ENCODE results near the gene MSH5.

MSH5 gene

DNA sequence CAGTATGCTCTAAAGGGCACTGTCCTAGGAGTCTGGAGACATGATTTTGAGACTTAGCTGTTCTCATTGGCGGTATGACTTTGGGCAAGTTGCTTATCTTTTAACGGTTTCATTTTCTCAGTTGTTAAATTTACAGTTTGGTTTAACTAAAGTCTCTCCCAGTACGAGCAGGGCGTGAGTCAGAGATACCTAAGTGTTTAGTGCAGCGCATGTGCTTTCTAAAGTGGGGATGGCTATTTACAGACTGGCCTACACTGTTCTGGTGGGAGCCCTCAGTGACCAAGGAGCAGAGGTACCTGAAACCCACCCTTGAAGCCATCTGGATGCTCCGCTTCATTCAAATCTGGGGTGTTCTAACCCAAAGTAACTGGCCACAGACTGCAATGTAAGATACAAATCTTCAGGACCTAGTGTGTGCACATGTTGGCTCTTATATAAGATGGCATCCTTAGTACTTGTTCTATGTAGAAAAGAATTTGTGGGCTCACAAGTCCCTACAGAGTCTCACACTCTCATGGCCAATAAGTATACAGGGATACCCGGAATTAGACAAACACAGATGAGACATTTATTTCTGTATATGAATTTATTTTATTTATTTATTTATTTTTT lies 10.7 kb downstream of the MSH5 start:
- TF ChIP-seq, protein P1, sequence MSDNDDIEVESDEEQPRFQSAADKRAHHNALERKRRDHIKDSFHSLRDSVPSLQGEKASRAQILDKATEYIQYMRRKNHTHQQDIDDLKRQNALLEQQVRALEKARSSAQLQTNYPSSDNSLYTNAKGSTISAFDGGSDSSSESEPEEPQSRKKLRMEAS (IDR thresholded peaks at IDR 0.05; ENCODE audit: low read depth, low read length) = no peak
- TF ChIP-seq POLR2A (IDR thresholded peaks at IDR 0.05; ENCODE audit: extremely low read depth, insufficient read length) (no peak), CTCF (IDR thresholded peaks at IDR 0.05; ENCODE audit: low read depth, low read length) (no peak), MYC (IDR thresholded peaks at IDR 0.05; ENCODE audit: low read depth, low read length) (no peak)
- DNase-seq (ENCODE audit: low read depth) = no peak
- H3K4me3 ChIP-seq (ENCODE audit: low read depth, low read length) = no peak overlapping the region

DNA sequence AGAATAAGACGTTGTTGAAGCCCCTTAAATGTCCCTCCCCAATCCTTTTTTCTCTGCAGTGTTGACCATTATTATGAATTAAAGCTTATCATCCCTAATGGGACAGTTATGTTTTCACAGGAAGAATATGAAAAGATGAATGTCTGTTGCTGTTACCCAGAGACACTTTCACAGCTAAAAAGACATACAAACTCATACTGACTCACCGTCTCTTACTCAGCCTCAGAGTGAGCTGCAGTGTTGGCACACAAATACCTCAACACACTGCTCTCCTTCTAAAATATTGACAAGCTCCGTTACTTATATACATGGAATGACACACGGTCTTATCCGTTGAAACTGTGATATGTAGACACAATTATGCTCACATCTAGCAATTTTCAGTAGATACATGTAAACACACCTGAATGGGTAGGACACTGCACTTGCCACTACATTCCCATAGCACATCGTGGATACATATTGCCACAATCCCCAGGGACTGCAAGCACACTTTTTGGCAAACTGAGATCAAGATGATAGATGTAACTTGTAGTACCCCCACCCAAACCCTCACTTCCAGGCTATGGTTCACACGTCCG lies 13.0 kb downstream of the MSH5 start:
- H3K4me3 ChIP-seq (ENCODE audit: low read depth, low read length) = no peak overlapping the region
- TF ChIP-seq, protein P1 (IDR thresholded peaks at IDR 0.05; ENCODE audit: low read depth, low read length) = no peak
- no peak for TF ChIP-seq POLR2A (IDR thresholded peaks at IDR 0.05; ENCODE audit: extremely low read depth, insufficient read length)
- TF ChIP-seq MYC (IDR thresholded peaks at IDR 0.05; ENCODE audit: low read depth, low read length) = no peak
- TF ChIP-seq CTCF (IDR thresholded peaks at IDR 0.05; ENCODE audit: low read depth, low read length) = no peak
- no peak for DNase-seq (ENCODE audit: low read depth)

- no peak overlapping the region for H3K4me3 ChIP-seq (ENCODE audit: low read depth, low read length)
- TF ChIP-seq MYC (IDR thresholded peaks at IDR 0.05; ENCODE audit: low read depth, low read length) (no peak), CTCF (IDR thresholded peaks at IDR 0.05; ENCODE audit: low read depth, low read length) (no peak), POLR2A (IDR thresholded peaks at IDR 0.05; ENCODE audit: extremely low read depth, insufficient read length) (no peak)
- TF ChIP-seq, protein P1 (IDR thresholded peaks at IDR 0.05; ENCODE audit: low read depth, low read length) = no peak
- DNase-seq (ENCODE audit: low read depth) = no peak
Measured at GRCh38 chr6:31758281-31758680, 18.5 kb downstream of the MSH5 start.

DNA sequence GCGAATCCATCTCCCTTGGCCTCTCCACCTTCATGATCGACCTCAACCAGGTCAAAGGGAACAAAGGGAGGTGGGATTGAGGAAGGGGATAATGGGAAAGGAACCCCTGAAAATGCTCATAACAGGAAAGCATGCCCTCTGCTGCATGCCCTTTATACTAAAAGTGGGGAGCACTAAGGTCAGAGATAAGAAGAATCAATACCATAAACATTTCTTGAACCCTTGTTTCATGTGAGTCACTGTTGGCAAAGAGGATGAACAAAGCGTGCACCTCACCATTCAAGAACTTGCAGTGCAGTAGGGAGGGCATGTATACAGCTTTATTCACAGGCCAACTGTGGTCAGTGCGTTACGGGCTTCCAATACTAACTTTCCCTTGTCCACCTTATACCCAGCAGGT lies 21.0 kb downstream of the MSH5 start:
- TF ChIP-seq MYC (IDR thresholded peaks at IDR 0.05; ENCODE audit: low read depth, low read length) = no peak
- TF ChIP-seq POLR2A (IDR thresholded peaks at IDR 0.05; ENCODE audit: extremely low read depth, insufficient read length) = peak; percentile 6
- H3K4me3 ChIP-seq (ENCODE audit: low read depth, low read length) = no peak overlapping the region
- DNase-seq (ENCODE audit: low read depth) = no peak

DNA sequence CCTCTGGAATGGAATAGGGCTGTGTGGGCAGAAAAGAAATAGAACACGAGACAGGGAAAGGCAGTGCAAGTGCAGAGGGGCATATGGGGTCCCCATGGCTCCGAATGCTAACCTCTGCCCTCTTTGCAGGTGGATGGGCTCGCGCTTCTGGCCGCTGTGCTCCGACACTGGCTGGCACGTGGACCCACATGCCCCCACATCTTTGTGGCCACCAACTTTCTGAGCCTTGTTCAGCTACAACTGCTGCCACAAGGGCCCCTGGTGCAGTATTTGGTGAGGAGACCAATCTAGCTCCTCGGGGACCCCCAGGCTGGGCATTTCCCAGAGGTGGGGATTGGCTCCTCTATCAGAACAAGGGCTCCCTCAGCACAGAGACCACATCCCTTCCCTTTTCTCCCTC lies 21.5 kb downstream of the MSH5 start:
- no peak for DNase-seq (ENCODE audit: low read depth)
- TF ChIP-seq MYC (IDR thresholded peaks at IDR 0.05; ENCODE audit: low read depth, low read length) (no peak), POLR2A (IDR thresholded peaks at IDR 0.05; ENCODE audit: extremely low read depth, insufficient read length) (no peak), CTCF (IDR thresholded peaks at IDR 0.05; ENCODE audit: low read depth, low read length) (no peak)
- TF ChIP-seq, protein P1 (IDR thresholded peaks at IDR 0.05; ENCODE audit: low read depth, low read length) = no peak
- H3K4me3 ChIP-seq (ENCODE audit: low read depth, low read length) = no peak overlapping the region

- no peak for DNase-seq (ENCODE audit: low read depth)
- no peak within 1 kb of the TSS for H3K4me3 ChIP-seq (ENCODE audit: low read depth, low read length)
- TF ChIP-seq, protein P1 (IDR thresholded peaks at IDR 0.05; ENCODE audit: low read depth, low read length) = no peak
- TF ChIP-seq POLR2A (IDR thresholded peaks at IDR 0.05; ENCODE audit: extremely low read depth, insufficient read length) (no peak), CTCF (IDR thresholded peaks at IDR 0.05; ENCODE audit: low read depth, low read length) (no peak), MYC (IDR thresholded peaks at IDR 0.05; ENCODE audit: low read depth, low read length) (no peak)
Measured at GRCh38 chr6:31762356-31762755, 22.6 kb downstream of the MSH5 start, which contains the start of gene SAPCD1. Gene SAPCD1, plus strand, starts transcription at chr6:31762656. Its CDS starts 399 bp downstream, at chr6:31763055.

Data from NB4 (cell line).